NCI-H526 (cell line): Measurements from ENCODE around the gene DGKG.

Experiments used
- DNase-seq, 2 experiments: peaks; one replicate each; lab custom pipeline; 2025; lab: John Stamatoyannopoulos, UW

Gene DGKG

GRCh38 chr3:186318135-186318534 lies 43.9 kb downstream of the DGKG start:
- DNase-seq = no peak

GRCh38 chr3:186317478-186317877 lies 44.6 kb downstream of the DGKG start:
- no peak for DNase-seq

- no peak for DNase-seq
These were observed 45.3 kb downstream of the DGKG start for GRCh38 chr3:186316666-186317260.

- DNase-seq = no peak
These were observed 46.3 kb downstream of the DGKG start for GRCh38 chr3:186315581-186316354.

- no peak for DNase-seq
These were observed 47.1 kb downstream of the DGKG start for GRCh38 chr3:186314896-186315295.

GRCh38 chr3:186311441-186311840 lies 50.6 kb downstream of the DGKG start:
- no peak for DNase-seq

- no peak for DNase-seq
These were observed 53.5 kb downstream of the DGKG start for GRCh38 chr3:186308549-186308948.

- no peak for DNase-seq
These were observed 54.3 kb downstream of the DGKG start for GRCh38 chr3:186307594-186308221.

- no peak for DNase-seq
These were observed 56.7 kb downstream of the DGKG start for GRCh38 chr3:186305286-186305685.

GRCh38 chr3:186303965-186304364 lies 58.1 kb downstream of the DGKG start:
- no peak for DNase-seq

- no peak for DNase-seq
These were observed 62.7 kb downstream of the DGKG start for GRCh38 chr3:186299327-186299726.

- no peak for DNase-seq
These were observed 63.2 kb downstream of the DGKG start for GRCh38 chr3:186298876-186299275.

- no peak for DNase-seq
These were observed 71.2 kb downstream of the DGKG start for GRCh38 chr3:186290796-186291195.

- DNase-seq = no peak
These were observed 74.3 kb downstream of the DGKG start for GRCh38 chr3:186287711-186288110.

- DNase-seq = no peak
These were observed 75.9 kb downstream of the DGKG start for GRCh38 chr3:186286114-186286513.

GRCh38 chr3:186284661-186285060 lies 77.4 kb downstream of the DGKG start:
- DNase-seq = no peak

- no peak for DNase-seq
These were observed 77.7 kb downstream of the DGKG start for GRCh38 chr3:186284349-186284652.

- DNase-seq = no peak
These were observed 78.2 kb downstream of the DGKG start for GRCh38 chr3:186283651-186284348.

GRCh38 chr3:186283096-186283495 lies 78.9 kb downstream of the DGKG start:
- DNase-seq = no peak

GRCh38 chr3:186281176-186281575 lies 80.9 kb downstream of the DGKG start:
- DNase-seq = no peak

GRCh38 chr3:186280737-186281136 lies 81.3 kb downstream of the DGKG start:
- DNase-seq = no peak

- DNase-seq = peak; percentile 21 to 70
These were observed 84.6 kb downstream of the DGKG start for GRCh38 chr3:186277268-186277909.
